GM12875 (cell line): ENCODE data around the gene CTIF.

Experiments
- H3K4me3 ChIP-seq: one replicate; pipeline ENCODE4 v1.5.1; 2011; ENCODE audit warnings: low read depth, low read length, control low read depth
- CTCF ChIP-seq: IDR thresholded peaks from 2 replicates; pipeline ENCODE4 v1.5.1; 2011; ENCODE audit warnings: low read depth, mild to moderate bottlenecking, control low read depth, inconsistent platforms, low read length, moderate library complexity, borderline replicate concordance; ENCODE audit not compliant: insufficient read depth

The CTIF gene

GRCh38 chr18:48601343-48601742 lies 62.5 kb downstream of the CTIF start:
- no peak for TF ChIP-seq CTCF
- no peak overlapping the region for H3K4me3 ChIP-seq

DNA sequence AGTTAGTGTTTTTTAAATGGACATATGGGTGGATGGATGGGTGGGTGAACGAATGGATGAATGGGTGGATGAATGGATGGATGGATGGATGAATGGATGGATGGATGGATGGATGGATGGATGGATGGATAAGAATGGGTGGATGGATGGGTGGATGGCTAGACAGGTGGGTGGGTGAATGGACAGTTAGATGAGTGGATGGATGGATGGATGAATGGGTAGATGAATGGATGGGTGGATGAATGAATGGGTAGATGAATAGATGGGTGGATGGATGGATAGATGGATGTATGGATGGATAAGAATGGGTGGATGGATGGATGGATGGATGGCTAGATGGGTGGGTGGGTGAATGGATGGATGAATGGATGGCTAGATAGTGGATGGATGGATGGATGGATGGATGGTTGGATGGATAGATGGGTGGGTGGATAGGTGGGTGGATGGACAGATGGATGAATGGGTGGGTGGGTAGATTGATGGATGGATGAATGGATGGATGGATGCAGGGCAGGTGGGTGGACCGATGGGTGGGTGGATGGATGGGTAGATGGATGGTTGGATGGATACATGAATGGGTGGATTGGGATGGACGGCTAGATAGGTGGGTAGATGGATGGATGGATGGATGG lies 64.0 kb downstream of the CTIF start:
- H3K4me3 ChIP-seq, result no peak overlapping the region
- no peak for TF ChIP-seq CTCF

GRCh38 chr18:48605408-48605845 lies 66.6 kb downstream of the CTIF start:
- H3K4me3 ChIP-seq, result no peak overlapping the region
- TF ChIP-seq CTCF, result peak; percentile 26; the same call in 1 of the 2 replicates

DNA sequence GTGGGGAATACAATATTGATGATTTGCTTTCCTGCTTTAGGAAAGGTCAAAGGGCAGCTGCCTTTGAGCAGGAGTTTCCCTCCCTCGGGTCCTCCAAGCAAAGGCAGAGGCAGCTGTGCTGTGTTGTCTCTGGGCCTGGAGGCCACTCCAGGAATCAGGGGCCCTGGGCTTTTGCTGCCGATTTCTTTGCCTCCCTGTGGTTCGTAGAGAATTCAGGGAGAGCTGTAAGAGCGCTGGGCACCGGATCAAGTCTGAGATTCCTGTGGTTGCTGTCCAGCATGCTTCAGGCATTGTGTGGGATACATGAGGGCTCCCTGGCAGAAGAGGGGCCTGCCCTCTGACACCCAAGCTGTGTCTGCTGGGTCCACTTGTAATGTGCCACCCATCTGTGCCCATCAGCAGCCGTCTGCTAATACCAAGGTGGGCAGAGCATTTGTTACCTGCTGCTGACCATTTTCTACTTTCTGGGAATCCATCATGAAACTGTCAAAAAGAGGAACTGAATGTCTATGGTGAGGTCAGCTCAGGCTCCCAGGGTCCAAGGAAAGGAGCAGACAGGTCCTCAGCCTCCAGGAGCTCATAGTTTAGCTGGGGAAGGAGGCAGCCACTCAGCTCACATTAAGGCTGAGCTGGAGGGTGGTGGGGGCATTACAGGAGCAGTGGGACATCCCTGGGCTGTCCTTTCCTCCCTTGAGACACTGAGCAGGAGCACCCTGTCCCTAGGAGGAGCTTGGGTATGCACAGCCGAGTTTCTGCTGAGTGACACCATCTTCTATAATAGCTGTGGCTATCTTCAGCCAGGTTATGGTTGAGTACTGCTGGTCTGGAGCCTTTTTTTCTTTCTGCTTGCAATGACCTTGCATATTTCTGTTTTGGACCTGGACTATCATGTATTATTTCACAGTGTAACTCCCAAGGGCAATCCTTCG lies 68.5 kb downstream of the CTIF start:
- TF ChIP-seq CTCF, result no peak
- no peak overlapping the region for H3K4me3 ChIP-seq

DNA sequence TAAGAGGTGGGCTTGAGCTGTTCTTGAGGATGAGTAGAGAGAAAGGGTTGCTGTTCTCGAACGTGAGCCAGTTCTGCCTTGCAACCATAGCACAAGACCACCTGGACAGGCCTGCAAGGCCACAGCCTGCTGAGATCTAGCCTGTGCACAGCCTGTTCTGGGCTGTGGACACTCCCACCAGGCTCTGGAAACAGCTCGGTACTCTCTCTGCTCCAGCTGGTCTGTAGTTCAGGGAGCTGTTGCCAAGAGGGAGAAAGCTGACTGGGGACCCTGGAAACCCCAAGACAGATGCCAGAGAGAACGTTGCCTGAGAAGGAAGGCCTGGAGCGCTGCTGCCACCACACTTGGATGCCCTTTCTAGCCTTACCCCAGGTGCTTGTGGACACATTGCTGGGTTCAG lies 69.8 kb downstream of the CTIF start:
- no peak overlapping the region for H3K4me3 ChIP-seq
- no peak for TF ChIP-seq CTCF

GRCh38 chr18:48609114-48609513 lies 70.3 kb downstream of the CTIF start:
- TF ChIP-seq CTCF, result no peak
- no peak overlapping the region for H3K4me3 ChIP-seq
